ENCODE measurements around the gene PLEKHM3. TPM values are rescaled to one million over a fixed set of nuclear protein-coding genes. Genes with fewer than 3 reads are reported as not detected.

Gene PLEKHM3
- total RNA-seq, 3 donors from 2014 or later (not counting 1 experiment from before 2014, with no cell fraction given), result 21.7 to 27.7 (median 26.3) TPM

GRCh38 chr2:208069186-208069585 is 43.9 kb upstream of the PLEKHM3 start:
- TF ChIP-seq, protein P1, sequence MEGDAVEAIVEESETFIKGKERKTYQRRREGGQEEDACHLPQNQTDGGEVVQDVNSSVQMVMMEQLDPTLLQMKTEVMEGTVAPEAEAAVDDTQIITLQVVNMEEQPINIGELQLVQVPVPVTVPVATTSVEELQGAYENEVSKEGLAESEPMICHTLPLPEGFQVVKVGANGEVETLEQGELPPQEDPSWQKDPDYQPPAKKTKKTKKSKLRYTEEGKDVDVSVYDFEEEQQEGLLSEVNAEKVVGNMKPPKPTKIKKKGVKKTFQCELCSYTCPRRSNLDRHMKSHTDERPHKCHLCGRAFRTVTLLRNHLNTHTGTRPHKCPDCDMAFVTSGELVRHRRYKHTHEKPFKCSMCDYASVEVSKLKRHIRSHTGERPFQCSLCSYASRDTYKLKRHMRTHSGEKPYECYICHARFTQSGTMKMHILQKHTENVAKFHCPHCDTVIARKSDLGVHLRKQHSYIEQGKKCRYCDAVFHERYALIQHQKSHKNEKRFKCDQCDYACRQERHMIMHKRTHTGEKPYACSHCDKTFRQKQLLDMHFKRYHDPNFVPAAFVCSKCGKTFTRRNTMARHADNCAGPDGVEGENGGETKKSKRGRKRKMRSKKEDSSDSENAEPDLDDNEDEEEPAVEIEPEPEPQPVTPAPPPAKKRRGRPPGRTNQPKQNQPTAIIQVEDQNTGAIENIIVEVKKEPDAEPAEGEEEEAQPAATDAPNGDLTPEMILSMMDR (IDR thresholded peaks at IDR 0.05), result no peak
- Mint-ChIP-seq H3K36me3 (no peaks in the 10 kb centered on the region), H3K4me3 (no peak overlapping the region), H3K27me3 (ENCODE audit: low read depth in 2 of 2) (peaks cover 0 to under 1% of the 10 kb centered on the region in 2 donors), H3K9me3 (no peaks in the 10 kb centered on the region), H3K27ac (no peak overlapping the region), H3K4me1 (no peaks in the 10 kb centered on the region)
- no peaks in the 10 kb centered on the region for H3K9me3 ChIP-seq (ENCODE audit: control insufficient read depth, insufficient read depth, low read length)
- H3K27me3 ChIP-seq (ENCODE audit: control insufficient read depth, insufficient read depth, low read length), result no peaks in the 10 kb centered on the region
- 82% methylated on average over 3 of the region's 4 CpGs for WGBS (ENCODE audit: insufficient coverage)
- H3K36me3 ChIP-seq (ENCODE audit: control insufficient read depth, insufficient read depth, low read length), result no peaks in the 10 kb centered on the region
- no peak for ATAC-seq
- H3K27ac ChIP-seq (ENCODE audit: low read length), result no peak overlapping the region
- H3K4me1 ChIP-seq (ENCODE audit: control insufficient read depth, insufficient read depth, low read length), result no peaks in the 10 kb centered on the region
- intact Hi-C loops (cut with micrococcal nuclease), result no loop called here
- no peak for DNase-seq
- H3K4me3 ChIP-seq (ENCODE audit: low read length), result no peak overlapping the region

DNA sequence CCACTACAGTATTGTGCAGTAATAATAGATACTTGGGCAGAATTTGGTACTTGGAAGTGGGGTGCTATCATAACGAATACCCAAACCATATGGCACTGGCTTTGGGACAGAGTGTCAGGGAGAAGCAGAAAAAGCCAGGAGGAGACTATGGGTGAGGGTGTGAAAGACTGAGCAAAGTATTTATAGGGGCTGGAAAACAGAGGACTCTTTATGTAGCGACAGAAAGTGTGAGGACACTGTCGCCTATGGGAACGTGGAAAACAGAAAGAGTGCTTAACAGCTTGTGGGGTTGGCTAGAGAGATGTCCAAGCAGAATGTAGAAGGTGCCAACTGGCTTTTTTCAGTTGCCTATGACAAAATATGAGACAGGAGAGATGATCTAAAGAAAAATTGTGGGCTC is 40.7 kb upstream of the PLEKHM3 start:
- Histone ChIP-seq H3K4me1 (ENCODE audit: control insufficient read depth, insufficient read depth, low read length) (no peaks in the 10 kb centered on the region), H3K9me3 (ENCODE audit: control insufficient read depth, insufficient read depth, low read length) (no peaks in the 10 kb centered on the region), H3K27ac (ENCODE audit: low read length) (no peak overlapping the region), H3K27me3 (ENCODE audit: control insufficient read depth, insufficient read depth, low read length) (no peaks in the 10 kb centered on the region), H3K36me3 (ENCODE audit: control insufficient read depth, insufficient read depth, low read length) (no peaks in the 10 kb centered on the region), H3K4me3 (ENCODE audit: low read length) (no peak overlapping the region)
- Mint-ChIP-seq H3K27ac (no peak overlapping the region), H3K36me3 (no peaks in the 10 kb centered on the region), H3K27me3 (ENCODE audit: low read depth in 2 of 2) (peaks cover 0 to 6% of the 10 kb centered on the region in 2 donors), H3K4me3 (no peak overlapping the region), H3K9me3 (no peaks in the 10 kb centered on the region), H3K4me1 (no peaks in the 10 kb centered on the region)
- intact Hi-C loops (cut with micrococcal nuclease), result no loop called here
- no peak for DNase-seq
- no peak for ATAC-seq
- TF ChIP-seq, protein P1 (IDR thresholded peaks at IDR 0.05), result no peak
- WGBS (ENCODE audit: insufficient coverage), result 96% methylated on average over 4 of the region's 4 CpGs

GRCh38 chr2:208065476-208065875 is 40.1 kb upstream of the PLEKHM3 start:
- Histone ChIP-seq H3K27me3 (ENCODE audit: control insufficient read depth, insufficient read depth, low read length) (no peaks in the 10 kb centered on the region), H3K9me3 (ENCODE audit: control insufficient read depth, insufficient read depth, low read length) (no peaks in the 10 kb centered on the region), H3K4me3 (ENCODE audit: low read length) (no peak overlapping the region), H3K36me3 (ENCODE audit: control insufficient read depth, insufficient read depth, low read length) (no peaks in the 10 kb centered on the region), H3K27ac (ENCODE audit: low read length) (no peak overlapping the region), H3K4me1 (ENCODE audit: control insufficient read depth, insufficient read depth, low read length) (no peaks in the 10 kb centered on the region)
- H3K4me1 Mint-ChIP-seq, result no peaks in the 10 kb centered on the region
- no peak overlapping the region for H3K4me3 Mint-ChIP-seq
- intact Hi-C loops (cut with micrococcal nuclease), result no loop called here
- ATAC-seq, result no peak
- DNase-seq, result no peak
- no peak overlapping the region for H3K27ac Mint-ChIP-seq
- WGBS (ENCODE audit: insufficient coverage), result 88% methylated on average over 5 of the region's 5 CpGs
- H3K27me3 Mint-ChIP-seq (ENCODE audit: low read depth in 2 of 2), result peaks cover 0 to 6% of the 10 kb centered on the region in 2 donors
- H3K36me3 Mint-ChIP-seq, result no peaks in the 10 kb centered on the region
- TF ChIP-seq, protein P1 (IDR thresholded peaks at IDR 0.05), result no peak
- no peaks in the 10 kb centered on the region for H3K9me3 Mint-ChIP-seq

GRCh38 chr2:208064220-208064961 is 39.1 kb upstream of the PLEKHM3 start:
- Mint-ChIP-seq H3K4me3 (no peak overlapping the region), H3K9me3 (no peaks in the 10 kb centered on the region), H3K27ac (no peak overlapping the region), H3K27me3 (ENCODE audit: low read depth in 2 of 2) (peaks cover 0 to 6% of the 10 kb centered on the region in 2 donors), H3K36me3 (no peaks in the 10 kb centered on the region), H3K4me1 (no peaks in the 10 kb centered on the region)
- DNase-seq (no peak), ATAC-seq (no peak)
- Histone ChIP-seq H3K4me3 (ENCODE audit: low read length) (no peak overlapping the region), H3K4me1 (ENCODE audit: control insufficient read depth, insufficient read depth, low read length) (no peaks in the 10 kb centered on the region), H3K27me3 (ENCODE audit: control insufficient read depth, insufficient read depth, low read length) (no peaks in the 10 kb centered on the region), H3K9me3 (ENCODE audit: control insufficient read depth, insufficient read depth, low read length) (no peaks in the 10 kb centered on the region), H3K36me3 (ENCODE audit: control insufficient read depth, insufficient read depth, low read length) (no peaks in the 10 kb centered on the region), H3K27ac (ENCODE audit: low read length) (no peak overlapping the region)
- TF ChIP-seq, protein P1 (IDR thresholded peaks at IDR 0.05), result no peak
- intact Hi-C loops (cut with micrococcal nuclease), result no loop called here
- WGBS (ENCODE audit: insufficient coverage), result 46% methylated on average over 8 of the region's 8 CpGs

Data from natural killer cell (primary cell).